ENCODE results near the gene ATP11A.

The ATP11A gene

DNA sequence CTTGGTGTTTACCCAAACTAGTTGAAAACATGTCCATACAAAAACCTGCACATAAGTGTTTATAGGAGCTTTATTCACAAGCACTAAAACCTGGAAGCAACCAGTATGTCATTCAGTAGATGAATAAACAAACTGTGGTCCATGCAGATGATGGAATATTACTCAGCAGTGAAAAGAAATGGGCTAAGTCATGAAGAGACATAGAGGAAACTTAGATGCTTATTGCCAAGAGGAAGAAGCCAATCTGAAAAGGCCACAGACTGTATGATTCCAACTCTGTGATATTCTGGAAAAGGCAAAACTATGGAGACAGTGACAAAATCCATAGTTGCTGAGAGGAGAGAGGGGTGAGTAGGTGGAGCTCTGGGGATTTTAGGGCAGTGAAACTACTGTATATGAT is 240.4 kb downstream of the ATP11A start:
- DNase-seq (ENCODE audit: low read depth, low spot score): no peak

DNA sequence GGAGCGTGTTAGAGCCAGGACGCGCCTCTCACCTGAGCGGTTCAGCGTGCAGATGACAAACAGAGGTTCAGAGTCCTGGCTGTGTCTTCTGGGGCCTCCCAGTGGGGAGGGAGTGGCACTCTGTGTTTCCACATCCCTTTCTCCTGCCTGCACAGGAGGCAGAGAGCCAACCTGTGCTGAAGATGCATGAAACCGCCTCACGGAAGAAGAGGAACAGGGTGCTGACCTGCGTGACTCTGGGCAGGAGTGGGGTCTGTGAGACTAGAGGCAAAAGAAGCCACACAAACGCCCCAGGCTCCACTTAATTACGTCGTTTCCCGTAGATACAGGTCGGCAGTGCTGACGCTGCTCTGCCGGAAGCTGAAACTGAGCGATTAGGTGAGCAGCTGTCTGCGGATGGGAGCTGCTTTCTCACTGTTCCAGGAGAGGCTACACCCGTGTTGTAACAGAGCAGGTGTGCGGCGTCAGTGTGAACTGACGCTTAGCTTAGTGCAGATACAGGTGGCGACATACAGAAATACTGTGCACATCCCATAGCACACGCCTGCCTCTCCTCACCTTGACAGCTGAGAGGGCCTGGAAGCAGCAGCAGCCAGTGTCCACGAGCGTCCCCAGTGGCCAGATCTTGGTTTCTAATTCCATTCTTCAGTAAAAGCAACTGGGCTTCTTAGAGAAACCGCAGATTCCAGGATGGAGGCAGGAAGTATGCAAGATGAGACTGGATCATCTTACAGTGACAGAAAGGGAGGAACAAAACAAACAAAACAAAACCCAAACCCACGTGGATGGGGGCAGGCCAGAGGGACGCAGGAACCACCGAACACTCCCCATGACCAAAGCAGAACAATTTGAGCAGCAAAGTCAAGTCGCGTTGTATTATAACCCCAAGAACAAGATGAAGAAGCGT is 241.4 kb downstream of the ATP11A start:
- DNase-seq (ENCODE audit: low read depth, low spot score): no peak

DNA sequence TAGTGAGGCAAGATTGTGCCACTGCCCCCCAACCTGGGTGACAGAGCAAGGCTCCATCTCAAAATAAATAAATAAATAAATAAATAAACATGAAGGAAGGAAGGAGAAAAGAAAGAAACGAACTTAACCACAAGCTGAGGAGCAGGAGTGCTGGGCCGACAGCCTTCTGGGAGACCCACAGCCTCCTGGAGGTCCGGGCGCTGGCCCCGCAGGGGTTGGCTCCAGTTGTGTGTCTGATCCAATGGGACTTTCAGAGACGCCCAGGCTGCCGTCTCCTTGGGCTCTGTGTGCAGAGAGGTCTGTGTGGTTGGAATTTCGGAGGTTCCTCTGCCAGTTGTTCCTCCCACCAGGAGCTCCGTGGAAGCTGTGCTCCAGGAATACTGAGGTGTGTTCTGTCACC is 243.1 kb downstream of the ATP11A start:
- DNase-seq (ENCODE audit: low read depth, low spot score): no peak

DNA sequence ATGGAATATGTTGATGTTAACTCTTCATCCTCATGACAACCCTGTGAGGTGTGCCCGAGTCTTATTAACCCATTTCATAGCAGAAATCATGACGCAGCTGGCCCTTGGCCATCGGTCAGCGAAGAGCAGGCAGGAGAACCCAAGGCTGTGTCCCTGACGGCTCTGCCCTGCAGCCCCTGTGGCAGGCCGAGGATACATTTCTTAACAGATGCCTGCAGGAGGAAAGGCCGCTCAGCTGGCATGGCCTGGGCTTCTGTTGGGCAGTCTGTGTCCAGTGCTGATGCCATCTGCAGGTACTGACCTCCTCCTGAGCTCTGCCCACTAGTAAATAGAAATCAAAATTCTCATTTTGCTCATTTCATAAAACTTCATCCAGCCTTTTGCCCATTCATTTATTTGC is 243.8 kb downstream of the ATP11A start:
- DNase-seq (ENCODE audit: low read depth, low spot score): no peak

DNA sequence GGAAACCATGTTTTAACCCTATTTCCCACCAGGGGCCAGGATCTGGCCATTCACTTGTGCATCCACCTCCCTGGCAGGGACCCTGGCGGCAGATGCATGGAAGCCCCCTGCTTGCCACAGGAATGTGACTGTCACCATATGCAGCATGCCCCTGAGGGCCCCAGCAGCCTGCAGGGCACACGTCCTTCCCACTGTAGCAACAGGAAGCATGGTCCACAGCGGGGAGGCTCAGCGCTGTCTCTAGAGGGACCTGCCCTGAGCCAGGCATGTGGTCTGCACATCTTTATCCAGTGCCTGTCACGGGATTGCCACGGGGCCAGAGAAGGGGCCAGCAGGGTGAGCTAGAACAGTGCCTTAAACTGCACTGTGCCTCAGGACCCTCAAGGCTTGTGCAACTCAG is 244.2 kb downstream of the ATP11A start:
- DNase-seq (ENCODE audit: low read depth, low spot score): no peak

All from activated naive CD8-positive, alpha-beta T cell treated with anti-CD3 and anti-CD28 coated beads, Interleukin-2, amount 50 U/mL, for 16 hours (primary cell).